HepG2 (cell line): ENCODE measurements around the gene DNPEP. TPM values are rescaled to one million over a fixed set of nuclear protein-coding genes. Genes with fewer than 3 reads are reported as not detected.

Source experiments
- ATAC-seq: fragments of 200-7000 bp; cut with Tn5 transposase; 3 replicates; pipeline ENCODE4 v1.9.1; 2020; ENCODE audit warnings: mild to moderate bottlenecking, moderate library complexity
- BruUV-seq: library from RNA; stranded (reverse); fragments of 400-500 nt; replicated peaks from 2 replicates; lab custom pipeline; 2021; lab: Mats Ljungman, UMichigan
- CTCF ChIA-PET: fragments of 300-600 bp; formaldehyde crosslinking; extraction: SDS; loops from one replicate; lab custom pipeline; 2021; ENCODE audit warnings: low total read pairs, inconsistent platforms, low intra/inter-chr PET ratio; lab: Yijun Ruan, JAX
- POLR2A ChIA-PET: fragments of 350-600 bp; sonication (Branson Sonifier 250); formaldehyde crosslinking; loops from one replicate; lab custom pipeline; 2020; ENCODE audit warnings: antibody characterized with exemption, inconsistent platforms; lab: Yijun Ruan, JAX
- DNase-seq: peaks from one replicate; pipeline ENCODE4 v3.0.0-alpha.2; 2015; ENCODE audit warnings: low spot score
- FAIRE-seq: peaks from 3 replicates; lab custom pipeline; 2011; peaks lifted over from hg19 to GRCh38; lab: Jason Lieb, UNC
- H2AFZ ChIP-seq: one replicate; pipeline ENCODE4 v1.6.1; 2011; ENCODE audit warnings: low read length, inconsistent platforms
- H3K27ac ChIP-seq: fragments of 300-600 bp; 3 replicates; pipeline ENCODE4 v1.8.0; 2011; ENCODE audit warnings: mixed run types, mild to moderate bottlenecking, mixed read lengths, low read length, inconsistent platforms; ENCODE audit not compliant: insufficient read depth; ENCODE audit errors: extremely low read length
- H3K27me3 ChIP-seq, 2 experiments: fragments of 200-600 bp in 1 of 2; 2 replicates in 1 of 2; 3 replicates in 1 of 2; pipeline versions ENCODE4 v1.6.0 to v1.8.0; 2011; ENCODE audit warnings: low read length in 2 of 2, mild to moderate bottlenecking in 2 of 2, moderate library complexity in 2 of 2, inconsistent platforms in 1 of 2; ENCODE audit not compliant: insufficient read depth in 2 of 2, control insufficient read depth in 1 of 2
- H3K36me3 ChIP-seq, 2 experiments: fragments of 200-600 bp in 1 of 2; replicated peaks in 1 of 2; 2 replicates in 1 of 2; 3 replicates in 1 of 2; pipeline versions ENCODE4 v1.5.1 to v1.8.0; 2011; ENCODE audit warnings: low read length in 2 of 2, inconsistent platforms in 1 of 2; ENCODE audit not compliant: insufficient read depth in 2 of 2, control insufficient read depth in 1 of 2
- H3K4me1 ChIP-seq: 2 replicates; pipeline ENCODE4 v1.5.1; 2012; ENCODE audit warnings: low read length, inconsistent platforms; ENCODE audit not compliant: insufficient read depth
- H3K4me2 ChIP-seq: 2 replicates; pipeline ENCODE4 v1.6.0; 2011; ENCODE audit warnings: low read depth, low read length, inconsistent platforms
- H3K4me3 ChIP-seq, 3 experiments: fragments of 200-600 bp in 1 of 3; sonication (generic), shearing (Covaris generic) in 1 of 3; replicated peaks in 1 of 3; 2 replicates each; pipeline ENCODE4 v1.5.1; 2011 to 2016; ENCODE audit warnings: low read length in 3 of 3, inconsistent platforms in 2 of 3, low read depth in 2 of 3, mild to moderate bottlenecking in 2 of 3, control low read depth in 1 of 3, mixed read lengths in 1 of 3; ENCODE audit not compliant: insufficient read depth in 1 of 3
- H3K79me2 ChIP-seq: one replicate; pipeline ENCODE4 v1.6.1; 2011; ENCODE audit warnings: low read length, inconsistent platforms; ENCODE audit not compliant: insufficient read depth
- H3K9ac ChIP-seq: 2 replicates; pipeline ENCODE4 v1.6.0; 2011; ENCODE audit warnings: mild to moderate bottlenecking, low read depth, low read length, inconsistent platforms; ENCODE audit not compliant: insufficient read depth
- H3K9me3 ChIP-seq: 2 replicates; pipeline ENCODE4 v1.5.1; 2012; ENCODE audit warnings: mild to moderate bottlenecking, low read length
- H4K20me1 ChIP-seq: 2 replicates; pipeline ENCODE4 v1.6.0; 2011; ENCODE audit warnings: inconsistent platforms, mild to moderate bottlenecking, low read length, moderate library complexity; ENCODE audit not compliant: insufficient read depth
- ATF2 ChIP-seq: sonication (generic); formaldehyde crosslinking; IDR thresholded peaks from 2 replicates; pipeline ENCODE4 v1.4.0; 2020; ENCODE audit warnings: missing genetic modification reagents
- BRF2 ChIP-seq: sonication (generic); formaldehyde crosslinking; IDR thresholded peaks from 2 replicates; pipeline ENCODE4 v1.8.1; 2022; ENCODE audit warnings: mild to moderate bottlenecking, missing genetic modification reagents
- DDIT3 ChIP-seq: sonication (generic); formaldehyde crosslinking; IDR thresholded peaks from 2 replicates; pipeline ENCODE4 v1.4.0; 2020; ENCODE audit warnings: mild to moderate bottlenecking, missing genetic modification reagents
- MAFG ChIP-seq: sonication (generic); formaldehyde crosslinking; IDR thresholded peaks from 2 replicates; pipeline ENCODE4 v1.5.1; 2020; ENCODE audit warnings: mild to moderate bottlenecking, missing genetic modification reagents
- MEIS1 ChIP-seq: sonication (generic); formaldehyde crosslinking; IDR thresholded peaks from 2 replicates; pipeline ENCODE4 v1.9.0; 2021; ENCODE audit warnings: mild to moderate bottlenecking, missing genetic modification reagents, moderate library complexity, borderline replicate concordance
- SP1 ChIP-seq, 2 experiments: fragments of 450-650 bp in 1 of 2; sonication (generic) in 1 of 2; formaldehyde crosslinking in 1 of 2; IDR thresholded peaks; 2 replicates each; pipeline versions ENCODE4 v1.4.0 to v1.6.1; 2016 to 2020; ENCODE audit warnings: missing genetic modification reagents in 1 of 2
- ZBTB21 ChIP-seq: sonication (generic); formaldehyde crosslinking; IDR thresholded peaks from 2 replicates; pipeline ENCODE4 v1.4.0; 2020; ENCODE audit warnings: missing genetic modification reagents
- ZFP41 ChIP-seq: sonication (generic); formaldehyde crosslinking; IDR thresholded peaks from 2 replicates; pipeline ENCODE4 v1.4.0; 2020; ENCODE audit warnings: mild to moderate bottlenecking, missing genetic modification reagents, borderline replicate concordance
- ZNF550 ChIP-seq: sonication (generic); formaldehyde crosslinking; IDR thresholded peaks from 2 replicates; pipeline ENCODE4 v1.4.0; 2020; ENCODE audit warnings: mild to moderate bottlenecking, missing genetic modification reagents, borderline replicate concordance
- ZNF724P ChIP-seq: sonication (generic); formaldehyde crosslinking; IDR thresholded peaks from 2 replicates; pipeline ENCODE4 v1.8.0; 2022; ENCODE audit warnings: missing genetic modification reagents, borderline replicate concordance
- ZNF737 ChIP-seq: sonication (generic); formaldehyde crosslinking; IDR thresholded peaks from 2 replicates; pipeline ENCODE4 v1.5.0; 2020; ENCODE audit warnings: missing genetic modification reagents, mild to moderate bottlenecking, borderline replicate concordance
- WGBS: methylation state at CpG from one replicate; pipeline ENCODE4 v1.1.6; 2017; ENCODE audit warnings: low lambda C conversion rate; 5-methylcytosine and 5-hydroxymethylcytosine counted together
- in situ Hi-C: cut with HindIII; loops from 2 replicates; pipeline ENCODE4 v1.10.0; 2017; ENCODE audit warnings: low pct_unique_long_range_greater_than_20kb; ENCODE audit not compliant: extremely low pct_ligation_motif_present
- intact Hi-C: fragments of 100-400 bp; cut with micrococcal nuclease; formaldehyde crosslinking; loops from one replicate; pipeline ENCODE4 v1.10.0; 2022; ENCODE audit not compliant: unreplicated experiment
- polyA plus RNA-seq, 8 experiments: library from polyadenylated mRNA; depleted of rRNA in 3 of 8; stranded (reverse) in 7 of 8; unstranded in 1 of 8; fragments of >200 nt; fragmentation: Illumina TruSeq in 4 of 8; extraction: Trizol in 4 of 8; gene quantifications; 2 replicates each; pipeline versions ENCODE4 v1.2.1 to v1.2.3, GENCODE V29; 2011 to 2016; ENCODE audit warnings: low read depth in 4 of 8, missing spikeins in 1 of 8, mixed read lengths in 1 of 8; ENCODE audit not compliant: insufficient read depth in 1 of 8
- total RNA-seq, 5 experiments: library from RNA; depleted of rRNA; stranded (reverse); fragments of >200 nt; fragmentation: Illumina TruSeq; extraction: Trizol; gene quantifications; 2 replicates each; pipeline ENCODE4 v1.2.3, GENCODE V29; 2016; ENCODE audit warnings: low read depth in 1 of 5

DNPEP gene
- total and polyA plus RNA-seq, 2 of the 13 experiments (the other 11 are each of a cell fraction or from before 2014, with no cell fraction given), result 104 to 109 TPM

- TF ChIP-seq SP1 (IDR thresholded peaks at IDR 0.05) (no peak), SP1 (CRISPR knock-in tag; IDR thresholded peaks at IDR 0.05) (no peak), ZBTB21 (no peak), BRF2 (CRISPR knock-in tag) (no peak), MAFG (CRISPR knock-in tag) (no peak), DDIT3 (CRISPR knock-in tag) (no peak), ZFP41 (no peak)
These were observed 13.9 kb upstream of the DNPEP start (continued) for GRCh38 chr2:219401606-219402005.

- no peaks in the 10 kb centered on the region for H3K79me2 ChIP-seq
- H3K9ac ChIP-seq, result no peak overlapping the region
- CTCF ChIA-PET, result no interaction called here
- H4K20me1 ChIP-seq, result no peaks in the 10 kb centered on the region; the same call in 1 of the 2 replicates
- ATAC-seq, result no peak
- FAIRE-seq, result no peak
- H3K27ac ChIP-seq, result no peak overlapping the region
- in situ Hi-C loops, result loop anchor here (5.0 kb wide), 1 partner anchor 132 kb away; no protein-coding TSS in a partner anchor
- no peak overlapping the region for H3K4me2 ChIP-seq
- intact Hi-C loops, result no loop called here
- DNase-seq, result no peak
- peaks cover 40% of the 10 kb centered on the region for H3K4me1 ChIP-seq
- peaks cover 0 to 31% of the 10 kb centered on the region in 2 experiments; a peak in 4 of 5 replicates for H3K27me3 ChIP-seq
- no peak overlapping the region for H2AFZ ChIP-seq
- H3K9me3 ChIP-seq, result no peaks in the 10 kb centered on the region
- WGBS, result 23% methylated on average over 6 of the region's 6 CpGs
- no TSS peak for BruUV-seq
- TF ChIP-seq MEIS1 (CRISPR knock-in tag) (no peak), ATF2 (CRISPR knock-in tag) (no peak), ZNF724P (CRISPR knock-in tag) (no peak), ZNF737 (CRISPR knock-in tag) (0 out of 2 replicates have a peak, but pooled peaks have one; percentile 35), ZNF550 (CRISPR knock-in tag) (no peak)
- TF ChIP-seq, all 625 proteins: peak for 1
- no peaks in the 10 kb centered on the region for H3K36me3 ChIP-seq
- POLR2A ChIA-PET, result no interaction called here
- no peak overlapping the region for H3K4me3 ChIP-seq
These were observed 12.8 kb upstream of the DNPEP start for GRCh38 chr2:219400562-219400961.
